Adipocyte (in vitro differentiated cells): ENCODE data around the gene NAGS.
"Not testable (repeated sequence)": the region's sequence is repeated elsewhere in the genome, so short reads cannot be mapped to it uniquely, and the experiment has no call there.

Experiments
- DNase-seq: peaks from one replicate; pipeline ENCODE4 v3.0.0-alpha.2; 2015; ENCODE audit warnings: low read depth
- H3K27me3 ChIP-seq: replicated peaks from 2 replicates; pipeline ENCODE4 v1.7.0; 2013; ENCODE audit warnings: mild to moderate bottlenecking, low read length, moderate library complexity; ENCODE audit not compliant: control insufficient read depth, insufficient read depth
- H3K36me3 ChIP-seq: 2 replicates; pipeline ENCODE4 v1.7.0; 2013; ENCODE audit warnings: low read length, mild to moderate bottlenecking, moderate library complexity; ENCODE audit not compliant: control insufficient read depth, insufficient read depth, severe bottlenecking
- H3K4me1 ChIP-seq: 2 replicates; pipeline ENCODE4 v1.7.0; 2013; ENCODE audit warnings: mild to moderate bottlenecking, low read length, moderate library complexity; ENCODE audit not compliant: control insufficient read depth, insufficient read depth
- H3K4me3 ChIP-seq: 2 replicates; pipeline ENCODE4 v1.7.0; 2013; ENCODE audit warnings: mild to moderate bottlenecking, low read length, moderate library complexity
- H3K9ac ChIP-seq: 2 replicates; pipeline ENCODE4 v1.7.0; 2013; ENCODE audit warnings: mild to moderate bottlenecking, low read length, moderate library complexity
- H3K9me3 ChIP-seq: 2 replicates; pipeline ENCODE4 v1.7.0; 2013; ENCODE audit warnings: mild to moderate bottlenecking, low read length, moderate library complexity; ENCODE audit not compliant: control insufficient read depth

Gene NAGS

DNA sequence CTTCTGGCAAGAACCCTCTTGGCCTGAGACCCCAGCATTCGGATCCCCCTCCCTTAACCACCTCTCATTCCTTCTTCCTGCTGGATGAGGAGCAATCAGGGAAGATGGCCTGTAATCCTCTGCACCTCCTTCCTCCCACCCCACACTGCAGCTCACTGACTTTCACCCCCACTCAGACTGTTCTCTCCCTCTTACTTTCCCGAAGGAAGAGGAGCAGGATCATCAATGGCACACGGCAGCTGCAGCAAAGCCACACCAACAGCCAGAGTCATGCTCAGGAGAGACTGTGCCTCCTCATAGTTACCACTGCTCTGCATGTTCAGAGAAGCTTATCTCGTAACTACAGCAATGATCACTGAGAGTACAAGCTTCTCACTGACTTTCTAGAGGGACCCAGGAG is 20.4 kb downstream of the NAGS start:
- H3K9me3 ChIP-seq = no peaks in the 10 kb centered on the region
- H3K4me3 ChIP-seq = no peak overlapping the region
- peaks cover 19% of the 10 kb centered on the region for H3K36me3 ChIP-seq
- no peaks in the 10 kb centered on the region for H3K27me3 ChIP-seq
- H3K4me1 ChIP-seq = no peaks in the 10 kb centered on the region
- H3K9ac ChIP-seq = no peak overlapping the region
- no peak for DNase-seq

DNA sequence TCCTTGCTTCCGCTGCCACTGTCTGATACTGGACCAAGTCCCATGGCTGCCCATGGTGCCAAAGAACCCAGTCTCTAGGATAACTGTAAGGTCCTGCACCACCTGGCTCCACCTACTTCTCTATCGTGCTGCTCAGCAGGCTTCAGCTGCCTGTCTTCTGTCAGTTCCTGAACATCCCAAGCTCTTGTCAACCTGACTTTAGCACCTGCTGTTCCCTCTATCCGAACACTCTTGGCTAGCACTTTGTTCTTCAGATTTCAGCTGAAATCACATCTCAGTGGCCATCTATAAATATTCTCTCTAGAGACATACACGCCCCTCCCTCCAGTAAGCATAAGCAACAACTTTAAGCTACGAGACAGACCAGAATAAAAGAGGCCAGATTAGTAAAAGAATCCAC is 25.3 kb downstream of the NAGS start:
- Histone ChIP-seq H3K36me3 (peaks cover 40% of the 10 kb centered on the region), H3K9me3 (no peaks in the 10 kb centered on the region), H3K4me1 (no peaks in the 10 kb centered on the region), H3K27me3 (no peaks in the 10 kb centered on the region), H3K4me3 (no peak overlapping the region), H3K9ac (no peak overlapping the region)
- no peak for DNase-seq

DNA sequence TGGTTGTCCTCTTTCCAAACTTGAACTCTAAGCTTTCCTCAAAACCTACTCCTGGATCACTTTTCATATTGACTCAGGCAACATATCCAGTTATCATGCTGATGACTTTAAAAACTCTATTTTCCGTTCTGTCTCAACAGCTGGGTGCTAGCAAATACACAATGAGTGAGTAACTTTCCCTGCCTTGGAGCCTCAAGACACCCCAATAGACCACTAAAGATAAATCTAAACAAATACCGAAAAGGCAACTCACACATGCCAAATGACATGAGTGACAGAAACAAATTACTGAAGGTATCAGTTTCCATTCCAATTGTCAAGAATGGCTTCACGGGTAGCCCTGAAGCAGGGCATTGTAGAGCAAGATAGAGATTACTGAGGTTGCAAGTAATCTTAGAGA is 26.1 kb downstream of the NAGS start:
- no peak for DNase-seq
- Histone ChIP-seq H3K9ac (no peak overlapping the region), H3K4me3 (no peak overlapping the region), H3K27me3 (no peaks in the 10 kb centered on the region), H3K4me1 (no peaks in the 10 kb centered on the region), H3K9me3 (no peaks in the 10 kb centered on the region), H3K36me3 (peaks cover 40% of the 10 kb centered on the region)

GRCh38 chr17:44033861-44034408 is 29.5 kb downstream of the NAGS start:
- Histone ChIP-seq H3K27me3 (no peaks in the 10 kb centered on the region), H3K4me1 (peaks cover 2% of the 10 kb centered on the region), H3K36me3 (peaks cover 67% of the 10 kb centered on the region), H3K4me3 (no peak overlapping the region), H3K9ac (no peak overlapping the region), H3K9me3 (no peaks in the 10 kb centered on the region)
- no peak for DNase-seq

- not testable (repeated sequence) for DNase-seq, H3K27me3 ChIP-seq, H3K4me3 ChIP-seq, H3K4me1 ChIP-seq, H3K9ac ChIP-seq, H3K9me3 ChIP-seq
- peaks cover 63% of the 10 kb centered on the region for H3K36me3 ChIP-seq
Observed at GRCh38 chr17:44034688-44035087, 30.3 kb downstream of the NAGS start.

GRCh38 chr17:44037471-44037870 is 33.0 kb downstream of the NAGS start:
- Histone ChIP-seq H3K9ac (no peak overlapping the region), H3K36me3 (peaks cover 50% of the 10 kb centered on the region)

GRCh38 chr17:44038604-44039011 is 34.2 kb downstream of the NAGS start:
- peaks cover 39% of the 10 kb centered on the region for H3K36me3 ChIP-seq
- H3K27me3 ChIP-seq = no peaks in the 10 kb centered on the region
- H3K4me1 ChIP-seq = peaks cover 30% of the 10 kb centered on the region
- H3K4me3 ChIP-seq = no peak overlapping the region
- DNase-seq = no peak
- H3K9ac ChIP-seq = no peak overlapping the region
- no peaks in the 10 kb centered on the region for H3K9me3 ChIP-seq

More at GRCh38 chr17:44037471-44037870, 33.0 kb downstream of the NAGS start:
- Histone ChIP-seq H3K4me3 (no peak overlapping the region), H3K27me3 (no peaks in the 10 kb centered on the region), H3K9me3 (no peaks in the 10 kb centered on the region), H3K4me1 (peaks cover 21% of the 10 kb centered on the region)
- DNase-seq = no peak

DNA sequence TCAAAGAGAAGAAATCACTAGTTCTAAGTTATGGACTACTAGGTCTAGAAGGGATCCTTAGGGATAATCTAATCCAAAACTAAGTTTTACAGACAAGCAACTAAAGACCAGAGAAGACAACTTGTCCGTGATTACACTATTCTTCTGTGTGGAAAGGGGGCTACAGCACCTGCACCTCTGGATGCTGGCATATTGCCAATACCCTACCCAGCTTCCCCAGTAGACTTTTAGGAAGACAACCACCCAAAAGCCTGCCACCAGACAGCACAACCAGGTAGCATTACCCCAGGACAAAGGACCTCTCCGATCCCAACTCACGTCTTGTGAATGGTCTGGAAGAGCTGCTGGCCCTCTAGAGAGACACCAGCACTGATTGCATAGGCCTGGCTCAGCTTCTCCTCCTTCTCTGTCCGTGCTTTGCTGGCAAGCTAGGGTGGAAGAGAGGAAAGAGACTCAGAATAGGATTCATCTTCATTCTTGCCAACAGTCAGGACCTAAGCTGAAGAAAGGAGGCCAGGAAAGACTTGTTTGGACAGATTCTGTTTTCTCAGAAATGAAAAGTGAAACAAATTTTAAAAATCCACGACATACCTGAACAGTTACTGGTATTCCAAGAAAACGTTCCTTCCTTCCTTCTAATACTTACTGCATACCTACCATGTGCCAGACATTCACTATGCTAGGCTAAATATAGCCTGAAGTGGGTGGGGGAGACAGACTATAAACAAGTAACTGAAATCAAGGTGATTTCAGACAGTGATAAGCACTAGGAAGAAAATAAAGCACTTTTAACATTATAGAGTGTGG is 35.6 kb downstream of the NAGS start:
- Histone ChIP-seq H3K9me3 (no peaks in the 10 kb centered on the region), H3K4me3 (no peak overlapping the region), H3K4me1 (peaks cover 43% of the 10 kb centered on the region), H3K27me3 (no peaks in the 10 kb centered on the region), H3K9ac (peak overlapping the region; percentile 57), H3K36me3 (peaks cover 30% of the 10 kb centered on the region)
- peak; percentile 24 for DNase-seq

DNA sequence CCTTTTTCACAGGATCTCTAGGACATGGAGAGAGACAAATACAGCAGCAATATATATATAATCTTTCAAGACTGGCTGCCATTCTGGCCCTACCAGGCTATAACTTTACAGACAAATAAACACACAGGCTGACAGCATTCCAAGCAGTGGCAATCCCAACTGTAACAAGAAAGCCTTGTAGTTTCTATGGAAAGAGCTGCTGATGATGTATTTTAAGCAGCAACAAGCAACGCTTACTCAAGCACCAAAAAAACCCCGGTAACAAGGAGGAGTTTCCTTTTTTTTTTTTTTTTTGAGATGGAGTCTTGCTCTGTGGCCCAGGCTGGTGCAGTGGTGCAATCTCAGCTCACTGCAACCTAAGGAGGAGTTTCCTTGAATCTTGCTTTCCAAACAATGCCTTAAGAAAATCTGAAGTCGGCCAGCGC is 38.9 kb downstream of the NAGS start:
- H3K4me3 ChIP-seq = no peak overlapping the region
- peak overlapping the region; percentile 70 for H3K9ac ChIP-seq
- DNase-seq = peak; percentile 46
- H3K27me3 ChIP-seq = no peaks in the 10 kb centered on the region
- H3K9me3 ChIP-seq = no peaks in the 10 kb centered on the region
- peaks cover 49% of the 10 kb centered on the region for H3K4me1 ChIP-seq
- peaks cover 14% of the 10 kb centered on the region for H3K36me3 ChIP-seq

GRCh38 chr17:44044071-44044470 is 39.6 kb downstream of the NAGS start:
- Histone ChIP-seq H3K36me3 (peaks cover 17% of the 10 kb centered on the region), H3K9me3 (no peaks in the 10 kb centered on the region), H3K27me3 (no peaks in the 10 kb centered on the region), H3K4me3 (peak overlapping the region; percentile 60), H3K9ac (peak overlapping the region; percentile 70), H3K4me1 (peaks cover 47% of the 10 kb centered on the region)
- peak; percentile 78 for DNase-seq

GRCh38 chr17:44045486-44045885 is 41.1 kb downstream of the NAGS start:
- H3K27me3 ChIP-seq = no peaks in the 10 kb centered on the region
- no peak overlapping the region for H3K9ac ChIP-seq
- no peak overlapping the region for H3K4me3 ChIP-seq
- peaks cover 29% of the 10 kb centered on the region for H3K36me3 ChIP-seq
- no peaks in the 10 kb centered on the region for H3K9me3 ChIP-seq
- H3K4me1 ChIP-seq = peaks cover 38% of the 10 kb centered on the region
- DNase-seq = no peak
